MM.1S (cell line): Measurements from ENCODE around the gene SDK1.

Experiments
- DNase-seq: peaks from one replicate; pipeline ENCODE4 v3.0.0-alpha.2; 2015
- H2AFZ ChIP-seq: fragments of 300-600 bp; sonication (generic); 2 replicates; pipeline ENCODE4 v1.6.0; 2016; ENCODE audit warnings: antibody characterized with exemption, low read length
- H3F3A ChIP-seq: fragments of 300-600 bp; sonication (generic); 2 replicates; pipeline ENCODE4 v1.6.1; 2016; ENCODE audit warnings: mild to moderate bottlenecking, antibody characterized with exemption, low read length, moderate library complexity, mixed read lengths; ENCODE audit not compliant: insufficient read depth
- H3K27ac ChIP-seq: fragments of 300-600 bp; sonication (generic); 2 replicates; pipeline ENCODE4 v1.5.1; 2016; ENCODE audit warnings: mild to moderate bottlenecking, low read length
- H3K27me3 ChIP-seq: fragments of 300-600 bp; sonication (generic); replicated peaks from 2 replicates; pipeline ENCODE4 v1.6.0; 2016; ENCODE audit warnings: low read length; ENCODE audit not compliant: insufficient read depth
- H3K36me3 ChIP-seq: fragments of 300-600 bp; sonication (generic); replicated peaks from 2 replicates; pipeline ENCODE4 v1.6.1; 2016; ENCODE audit warnings: mild to moderate bottlenecking, low read length, mixed read lengths; ENCODE audit not compliant: insufficient read depth
- H3K4me1 ChIP-seq: fragments of 300-600 bp; sonication (generic); 2 replicates; pipeline ENCODE4 v1.6.1; 2016; ENCODE audit warnings: low read length, mixed read lengths
- H3K4me2 ChIP-seq: fragments of 300-600 bp; sonication (generic); 2 replicates; pipeline ENCODE4 v1.6.0; 2016; ENCODE audit warnings: low read depth, low read length
- H3K4me3 ChIP-seq: fragments of 300-600 bp; sonication (generic); 2 replicates; pipeline ENCODE4 v1.5.1; 2016; ENCODE audit warnings: low read length, mixed read lengths
- H3K79me2 ChIP-seq: fragments of 300-600 bp; sonication (generic); 2 replicates; pipeline ENCODE4 v1.6.1; 2016; ENCODE audit warnings: mixed run types, low read length, mixed read lengths
- H3K9ac ChIP-seq: fragments of 300-600 bp; sonication (generic); 2 replicates; pipeline ENCODE4 v1.6.1; 2016; ENCODE audit warnings: low read length, mixed read lengths
- H3K9me2 ChIP-seq: fragments of 300-600 bp; sonication (generic); replicated peaks from 2 replicates; pipeline ENCODE4 v1.6.1; 2016; ENCODE audit warnings: mild to moderate bottlenecking, low read length, mixed read lengths; ENCODE audit not compliant: insufficient read depth
- H3K9me3 ChIP-seq: fragments of 300-600 bp; sonication (generic); replicated peaks from 2 replicates; pipeline ENCODE4 v1.6.1; 2016; ENCODE audit warnings: mild to moderate bottlenecking, low read length, mixed read lengths; ENCODE audit not compliant: insufficient read depth
- H4K20me1 ChIP-seq: fragments of 300-600 bp; sonication (generic); 2 replicates; pipeline ENCODE4 v1.6.1; 2016; ENCODE audit warnings: mild to moderate bottlenecking, low read length, moderate library complexity, mixed read lengths; ENCODE audit not compliant: insufficient read depth
- EZH2 ChIP-seq: fragments of 300-600 bp; sonication (generic); optimal IDR thresholded peaks from 2 replicates; pipeline ENCODE3; 2017; ENCODE audit warnings: low read depth, mild to moderate bottlenecking, antibody characterized with exemption, low read length, mixed read lengths
- EZH2phosphoT487 ChIP-seq: fragments of 300-600 bp; sonication (generic); IDR thresholded peaks from 2 replicates; pipeline ENCODE4 v1.6.1; 2018; ENCODE audit warnings: antibody characterized with exemption, low read length
- TF ChIP-seq, protein P1 (sequence below): fragments of 300-600 bp; sonication (generic); IDR thresholded peaks from 2 replicates; pipeline ENCODE4 v1.5.1; 2016; ENCODE audit warnings: antibody characterized with exemption, low read length, mixed read lengths

Gene SDK1

GRCh38 chr7:4045450-4045849 is 744.4 kb downstream of the SDK1 start:
- Histone ChIP-seq H3K36me3 (no peaks in the 10 kb centered on the region), H4K20me1 (no peaks in the 10 kb centered on the region), H3K4me3 (no peak overlapping the region), H3K27me3 (no peaks in the 10 kb centered on the region), H3K4me2 (no peak overlapping the region), H3K9me2 (no peaks in the 10 kb centered on the region), H3K4me1 (no peaks in the 10 kb centered on the region), H3K9me3 (no peaks in the 10 kb centered on the region), H3F3A (no peaks in the 10 kb centered on the region), H3K9ac (no peak overlapping the region), H2AFZ (no peak overlapping the region), H3K79me2 (no peaks in the 10 kb centered on the region), H3K27ac (no peak overlapping the region)
- TF ChIP-seq EZH2: no peak
- TF ChIP-seq, protein P1, sequence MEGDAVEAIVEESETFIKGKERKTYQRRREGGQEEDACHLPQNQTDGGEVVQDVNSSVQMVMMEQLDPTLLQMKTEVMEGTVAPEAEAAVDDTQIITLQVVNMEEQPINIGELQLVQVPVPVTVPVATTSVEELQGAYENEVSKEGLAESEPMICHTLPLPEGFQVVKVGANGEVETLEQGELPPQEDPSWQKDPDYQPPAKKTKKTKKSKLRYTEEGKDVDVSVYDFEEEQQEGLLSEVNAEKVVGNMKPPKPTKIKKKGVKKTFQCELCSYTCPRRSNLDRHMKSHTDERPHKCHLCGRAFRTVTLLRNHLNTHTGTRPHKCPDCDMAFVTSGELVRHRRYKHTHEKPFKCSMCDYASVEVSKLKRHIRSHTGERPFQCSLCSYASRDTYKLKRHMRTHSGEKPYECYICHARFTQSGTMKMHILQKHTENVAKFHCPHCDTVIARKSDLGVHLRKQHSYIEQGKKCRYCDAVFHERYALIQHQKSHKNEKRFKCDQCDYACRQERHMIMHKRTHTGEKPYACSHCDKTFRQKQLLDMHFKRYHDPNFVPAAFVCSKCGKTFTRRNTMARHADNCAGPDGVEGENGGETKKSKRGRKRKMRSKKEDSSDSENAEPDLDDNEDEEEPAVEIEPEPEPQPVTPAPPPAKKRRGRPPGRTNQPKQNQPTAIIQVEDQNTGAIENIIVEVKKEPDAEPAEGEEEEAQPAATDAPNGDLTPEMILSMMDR: no peak
- TF ChIP-seq EZH2phosphoT487: no peak
- no peak for DNase-seq

- H3K9ac ChIP-seq: no peak overlapping the region
- no peaks in the 10 kb centered on the region for H3K27me3 ChIP-seq
- H3K36me3 ChIP-seq: no peaks in the 10 kb centered on the region
- H3K9me3 ChIP-seq: no peaks in the 10 kb centered on the region
- no peak for DNase-seq
- H4K20me1 ChIP-seq: no peaks in the 10 kb centered on the region
- H3K79me2 ChIP-seq: no peaks in the 10 kb centered on the region
- no peak overlapping the region for H3K27ac ChIP-seq
- no peaks in the 10 kb centered on the region for H3F3A ChIP-seq
- no peak overlapping the region for H2AFZ ChIP-seq
- TF ChIP-seq EZH2: no peak
- TF ChIP-seq, protein P1: no peak
- no peak for TF ChIP-seq EZH2phosphoT487
- H3K4me1 ChIP-seq: no peaks in the 10 kb centered on the region
- no peak overlapping the region for H3K4me3 ChIP-seq
- H3K4me2 ChIP-seq: no peak overlapping the region
- H3K9me2 ChIP-seq: no peaks in the 10 kb centered on the region
Observed at GRCh38 chr7:4045975-4046374, 744.9 kb downstream of the SDK1 start.

- TF ChIP-seq EZH2: no peak
- TF ChIP-seq EZH2phosphoT487: no peak
- TF ChIP-seq, protein P1: no peak
- Histone ChIP-seq H3K4me3 (no peak overlapping the region), H3K27ac (no peak overlapping the region), H3K4me2 (no peak overlapping the region), H3K36me3 (no peaks in the 10 kb centered on the region), H2AFZ (no peak overlapping the region), H4K20me1 (no peaks in the 10 kb centered on the region), H3F3A (no peaks in the 10 kb centered on the region), H3K9me3 (no peaks in the 10 kb centered on the region), H3K9me2 (no peaks in the 10 kb centered on the region), H3K79me2 (no peaks in the 10 kb centered on the region), H3K4me1 (no peaks in the 10 kb centered on the region), H3K9ac (no peak overlapping the region), H3K27me3 (no peaks in the 10 kb centered on the region)
- DNase-seq: no peak
Observed at GRCh38 chr7:4048336-4048735, 747.3 kb downstream of the SDK1 start.
